ENCODE results near the gene LPCAT1.

- no peak for TF ChIP-seq POLR2A (IDR thresholded peaks at IDR 0.05; ENCODE audit: low read length)
- TF ChIP-seq GATA1 (IDR thresholded peaks at IDR 0.05; ENCODE audit: low read depth, low read length): no peak
Observed at GRCh38 chr5:1483856-1484729, 39.7 kb downstream of the LPCAT1 start.
